Measurements from ENCODE around the gene SLC35A3.

GRCh38 chr1:100034470-100034869 is 64.7 kb downstream of the SLC35A3 start:
- TF ChIP-seq, protein P1, sequence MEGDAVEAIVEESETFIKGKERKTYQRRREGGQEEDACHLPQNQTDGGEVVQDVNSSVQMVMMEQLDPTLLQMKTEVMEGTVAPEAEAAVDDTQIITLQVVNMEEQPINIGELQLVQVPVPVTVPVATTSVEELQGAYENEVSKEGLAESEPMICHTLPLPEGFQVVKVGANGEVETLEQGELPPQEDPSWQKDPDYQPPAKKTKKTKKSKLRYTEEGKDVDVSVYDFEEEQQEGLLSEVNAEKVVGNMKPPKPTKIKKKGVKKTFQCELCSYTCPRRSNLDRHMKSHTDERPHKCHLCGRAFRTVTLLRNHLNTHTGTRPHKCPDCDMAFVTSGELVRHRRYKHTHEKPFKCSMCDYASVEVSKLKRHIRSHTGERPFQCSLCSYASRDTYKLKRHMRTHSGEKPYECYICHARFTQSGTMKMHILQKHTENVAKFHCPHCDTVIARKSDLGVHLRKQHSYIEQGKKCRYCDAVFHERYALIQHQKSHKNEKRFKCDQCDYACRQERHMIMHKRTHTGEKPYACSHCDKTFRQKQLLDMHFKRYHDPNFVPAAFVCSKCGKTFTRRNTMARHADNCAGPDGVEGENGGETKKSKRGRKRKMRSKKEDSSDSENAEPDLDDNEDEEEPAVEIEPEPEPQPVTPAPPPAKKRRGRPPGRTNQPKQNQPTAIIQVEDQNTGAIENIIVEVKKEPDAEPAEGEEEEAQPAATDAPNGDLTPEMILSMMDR (conservative IDR thresholded peaks at IDR 0.05; ENCODE audit: low read depth, low read length) = peak; percentile 72
- TF ChIP-seq EZH2 (IDR thresholded peaks at IDR 0.05; ENCODE audit: low read length, unreplicated experiment) = no peak

All from PC-3 (cell line).